ENCODE results near the gene CACNG7. TPM values are rescaled to one million over a fixed set of nuclear protein-coding genes. Genes with fewer than 3 reads are reported as not detected.

The CACNG7 gene
- total RNA-seq, 1 experiment from 2014 or later = 22.7 TPM

DNA sequence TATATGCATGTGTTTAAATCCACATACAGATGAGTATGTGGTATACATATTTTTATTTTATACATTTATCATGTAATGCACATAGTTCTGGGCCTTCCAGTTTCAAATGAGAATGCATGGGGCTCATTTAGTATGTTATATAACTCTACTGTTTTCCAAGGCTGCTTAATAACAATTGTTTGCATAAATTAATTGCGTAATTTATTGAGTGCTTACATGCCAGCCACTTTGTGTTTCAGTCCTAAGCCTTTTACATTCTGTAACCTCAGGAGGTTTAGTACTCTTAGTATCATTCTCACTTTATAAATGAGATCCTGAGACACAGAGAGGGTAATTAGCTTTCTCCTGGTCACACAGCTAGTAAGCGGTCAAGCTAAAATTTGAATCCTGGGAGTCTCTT lies 36.9 kb downstream of the CACNG7 start:
- Histone ChIP-seq H3K27me3 (ENCODE audit: insufficient read depth, low read length) (no peaks in the 10 kb centered on the region), H2BK120ac (ENCODE audit: low read depth, low read length, poor library complexity, severe bottlenecking) (no peak overlapping the region), H3K23me2 (ENCODE audit: insufficient read length, low read depth, low read length, poor library complexity, severe bottlenecking) (peaks cover 19% of the 10 kb centered on the region), H4K8ac (replicated peaks; ENCODE audit: insufficient read length, low read depth, low read length) (no peak overlapping the region), H3T11ph (ENCODE audit: low read length) (no peak overlapping the region), H4K20me1 (ENCODE audit: control insufficient read depth, insufficient read depth, insufficient read length) (no peaks in the 10 kb centered on the region), H3K9ac (ENCODE audit: extremely low read depth, insufficient read length, low read length) (no peak overlapping the region), H3K4me1 (ENCODE audit: insufficient read depth, low read length) (peaks cover 4% of the 10 kb centered on the region; the same call in 1 of the 2 replicates), H2BK12ac (ENCODE audit: insufficient read length, low read depth, low read length) (no peak overlapping the region), H3K27ac (ENCODE audit: insufficient read length, low read depth, low read length) (no peak overlapping the region), H4K5ac (ENCODE audit: insufficient read length, low read depth, low read length) (no peak overlapping the region), H2BK5ac (ENCODE audit: insufficient read length, low read length) (no peak overlapping the region), H2BK20ac (ENCODE audit: low read depth, low read length, poor library complexity, severe bottlenecking) (no peak overlapping the region), H2BK15ac (ENCODE audit: low read depth, low read length) (no peak overlapping the region), H4K91ac (ENCODE audit: insufficient read length, low read depth, low read length) (no peak overlapping the region), H3K9me3 (ENCODE audit: control insufficient read depth, low read depth, low read length) (no peaks in the 10 kb centered on the region), H2AFZ (ENCODE audit: low read length) (no peak overlapping the region), H3K14ac (ENCODE audit: insufficient read depth, low read length) (no peak overlapping the region), H3K4me2 (ENCODE audit: insufficient read depth, insufficient read length, low read length) (peak overlapping the region; percentile 15), H2AK5ac (ENCODE audit: insufficient read length, low read length) (no peak overlapping the region), H3K79me2 (ENCODE audit: insufficient read depth, low read length) (no peaks in the 10 kb centered on the region), H3K18ac (ENCODE audit: insufficient read length, low read depth, low read length) (no peak overlapping the region), H3K23ac (ENCODE audit: insufficient read length, low read depth, low read length) (no peak overlapping the region), H3K56ac (ENCODE audit: insufficient read length, low read depth, low read length) (no peak overlapping the region), H3K4ac (ENCODE audit: low read depth, low read length) (no peak overlapping the region), H3K79me1 (ENCODE audit: insufficient read depth, low read depth, low read length, poor library complexity, severe bottlenecking) (no peaks in the 10 kb centered on the region)
- no peaks in the 10 kb centered on the region; a peak in 2 of 5 replicates for H3K9me3 Mint-ChIP-seq
- peak overlapping the region; percentile 44 to 58; a peak in 4 of 5 replicates for H3K4me3 Mint-ChIP-seq
- no peak overlapping the region for H3K27ac Mint-ChIP-seq
- no peak for TF ChIP-seq CTCF (conservative IDR thresholded peaks at IDR 0.05)
- no CpG with 5 or more reads among the region's 2 CpGs for WGBS (ENCODE audit: extremely low coverage, insufficient read length, low lambda C conversion rate)
- H3K27me3 Mint-ChIP-seq (ENCODE audit: low read depth) = peaks cover 3% of the 10 kb centered on the region
- H3K36me3 Mint-ChIP-seq (ENCODE audit: insufficient read depth in 1 of 3, low read depth in 3 of 3) = peaks cover 0 to 3% (median 0%) of the 10 kb centered on the region in 3 experiments; a peak in 1 of 7 replicates
- DNase-seq = no peak
- H3K4me1 Mint-ChIP-seq = peaks cover 20 to 34% of the 10 kb centered on the region in 2 experiments
